Endothelial cell of umbilical vein (primary cell): ENCODE measurements around the gene ANXA2. TPM values are rescaled to one million over a fixed set of nuclear protein-coding genes. Genes with fewer than 3 reads are reported as not detected.

ENCODE experiments used
- BruUV-seq: library from RNA; stranded (reverse); fragments of 400-500 nt; replicated peaks from 2 replicates; lab custom pipeline; 2021; lab: Mats Ljungman, UMichigan
- CTCF ChIA-PET: fragments of 300-600, 350-600 bp; sonication (Branson Sonifier 250); formaldehyde crosslinking; loops from one replicate; lab custom pipeline; 2021; ENCODE audit warnings: antibody characterized with exemption, inconsistent platforms; lab: Charles Lee
- POLR2A ChIA-PET: fragments of 300-600, 350-600 bp; sonication (Branson Sonifier 250); formaldehyde crosslinking; loops from one replicate; lab custom pipeline; 2021; ENCODE audit warnings: antibody characterized with exemption, inconsistent platforms; lab: Charles Lee
- DNase-seq: peaks from one replicate; pipeline ENCODE4 v3.0.0-alpha.2; 2011; ENCODE audit warnings: low read depth, low spot score
- FAIRE-seq: peaks from 2 replicates; lab custom pipeline; 2011; peaks lifted over from hg19 to GRCh38; lab: Jason Lieb, UNC
- H2AFZ ChIP-seq: 2 replicates; pipeline ENCODE4 v1.6.0; 2012; ENCODE audit warnings: low read depth, low read length, control low read depth, inconsistent platforms
- H3K27ac ChIP-seq: 2 replicates; pipeline ENCODE4 v1.5.1; 2011; ENCODE audit warnings: low read depth, mild to moderate bottlenecking, control low read depth, low read length, moderate library complexity; ENCODE audit not compliant: insufficient read depth
- H3K27me3 ChIP-seq, 2 experiments: 2 replicates each; pipeline versions ENCODE4 v1.6.0 to v1.6.1; 2011; ENCODE audit warnings: low read length in 2 of 2, mixed read lengths in 1 of 2; ENCODE audit not compliant: control insufficient read depth in 2 of 2, insufficient read depth in 2 of 2
- H3K36me3 ChIP-seq, 2 experiments: 2 replicates in 1 of 2; 3 replicates in 1 of 2; pipeline ENCODE4 v1.5.1; 2011; ENCODE audit warnings: low read length in 2 of 2, mild to moderate bottlenecking in 1 of 2, moderate library complexity in 1 of 2; ENCODE audit not compliant: control insufficient read depth in 2 of 2, insufficient read depth in 2 of 2; ENCODE audit errors: extremely low read depth in 1 of 2
- H3K4me1 ChIP-seq: 3 replicates; pipeline ENCODE4 v1.5.1; 2011; ENCODE audit warnings: mild to moderate bottlenecking, low read length; ENCODE audit not compliant: control insufficient read depth, insufficient read depth; ENCODE audit errors: extremely low read depth
- H3K4me2 ChIP-seq: 2 replicates; pipeline ENCODE4 v1.6.1; 2011; ENCODE audit warnings: low read length, control low read depth, mixed read lengths; ENCODE audit not compliant: insufficient read depth
- H3K4me3 ChIP-seq, 3 experiments: fragments of 200-600 bp in 1 of 3; sonication (generic), shearing (Covaris generic) in 1 of 3; replicated peaks in 1 of 3; 2 replicates each; pipeline ENCODE4 v1.5.1; 2011 to 2016; ENCODE audit warnings: control low read depth in 3 of 3, low read length in 3 of 3, mild to moderate bottlenecking in 2 of 3, inconsistent platforms in 1 of 3, low read depth in 1 of 3, moderate library complexity in 1 of 3; ENCODE audit not compliant: insufficient read depth in 1 of 3
- H3K79me2 ChIP-seq: 2 replicates; pipeline ENCODE4 v1.6.0; 2012; ENCODE audit warnings: low read length, inconsistent platforms; ENCODE audit not compliant: control insufficient read depth, insufficient read depth
- H3K9ac ChIP-seq: replicated peaks from 2 replicates; pipeline ENCODE3; 2011; ENCODE audit warnings: low read length, control low read depth; ENCODE audit not compliant: insufficient read depth; ENCODE audit errors: extremely low read depth
- H3K9me1 ChIP-seq: replicated peaks from 3 replicates; pipeline ENCODE4 v1.6.0; 2011; ENCODE audit warnings: mild to moderate bottlenecking, low read length; ENCODE audit not compliant: control insufficient read depth, insufficient read depth; ENCODE audit errors: extremely low read depth
- H3K9me3 ChIP-seq: replicated peaks from 2 replicates; pipeline ENCODE4 v1.5.1; 2012; ENCODE audit warnings: low read length, inconsistent platforms; ENCODE audit not compliant: control insufficient read depth, insufficient read depth
- H4K20me1 ChIP-seq: replicated peaks from 2 replicates; pipeline ENCODE3; 2011; ENCODE audit warnings: mild to moderate bottlenecking, low read length; ENCODE audit not compliant: control insufficient read depth, insufficient read depth; ENCODE audit errors: extremely low read depth
- CTCF ChIP-seq, 2 donors: IDR thresholded peaks; 1 replicate in 1 of 2; 2 replicates in 1 of 2; pipeline ENCODE4 v1.5.1; 2011; ENCODE audit warnings: low read length in 2 of 2, mild to moderate bottlenecking in 2 of 2, moderate library complexity in 2 of 2, control low read depth in 1 of 2, inconsistent platforms in 1 of 2, low read depth in 1 of 2; ENCODE audit not compliant: insufficient read depth in 1 of 2; ENCODE audit errors: extremely low read depth in 1 of 2
- EZH2 ChIP-seq: IDR thresholded peaks from 2 replicates; pipeline ENCODE4 v1.6.1; 2012; ENCODE audit warnings: borderline replicate concordance, low read depth, mild to moderate bottlenecking, moderate library complexity, low read length, inconsistent platforms; ENCODE audit not compliant: severe bottlenecking
- FOS ChIP-seq: IDR thresholded peaks from 2 replicates; pipeline ENCODE4 v1.6.1; 2011; ENCODE audit warnings: mild to moderate bottlenecking, low read length, moderate library complexity, borderline replicate concordance; ENCODE audit not compliant: insufficient read depth
- GATA2 ChIP-seq: IDR thresholded peaks from 2 replicates; pipeline ENCODE4 v1.7.0; 2011; ENCODE audit warnings: low read depth, mild to moderate bottlenecking, moderate library complexity, mixed read lengths, low read length; ENCODE audit not compliant: insufficient read length, insufficient read depth
- JUN ChIP-seq: IDR thresholded peaks from 2 replicates; pipeline ENCODE4 v1.6.1; 2011; ENCODE audit warnings: borderline replicate concordance, low read depth; ENCODE audit not compliant: insufficient read length, insufficient read depth
- MAX ChIP-seq: IDR thresholded peaks from 2 replicates; pipeline ENCODE4 v1.6.1; 2011; ENCODE audit not compliant: insufficient read depth, insufficient read length
- MYC ChIP-seq: IDR thresholded peaks from one replicate; pipeline ENCODE4 v1.6.1; 2011; ENCODE audit warnings: mild to moderate bottlenecking, low read depth, low read length
- POLR2A ChIP-seq: IDR thresholded peaks from 2 replicates; pipeline ENCODE4 v1.6.1; 2012; ENCODE audit warnings: low read depth, mild to moderate bottlenecking, control low read depth, low read length
- POLR2AphosphoS5 ChIP-seq: IDR thresholded peaks from 2 replicates; pipeline ENCODE4 v1.6.1; 2012; ENCODE audit warnings: low read depth, mild to moderate bottlenecking, control low read depth, low read length, moderate library complexity; ENCODE audit not compliant: insufficient read depth
- dilution Hi-C: fragments of 300-500 bp; cut with MboI; formaldehyde crosslinking; loops from one replicate; pipeline ENCODE4 v1.15.0; 2019; ENCODE audit warnings: low sequenced_read_pairs; ENCODE audit not compliant: extremely low pct_ligation_motif_present
- intact Hi-C: fragments of 100-400 bp; cut with micrococcal nuclease; formaldehyde crosslinking; loops from one replicate; pipeline ENCODE4 v1.10.0; 2022
- polyA plus RNA-seq, 4 experiments: library from polyadenylated mRNA; depleted of rRNA in 3 of 4; stranded (reverse) in 3 of 4; unstranded in 1 of 4; fragments of >200 nt; gene quantifications; 2 replicates each; pipeline versions ENCODE4 v1.2.1 to v1.2.3, GENCODE V29; 2011 to 2012; ENCODE audit warnings: missing spikeins in 1 of 4
- total RNA-seq: library from RNA; stranded (reverse); gene quantifications from 2 replicates; pipeline ENCODE4 v1.2.3, GENCODE V29; 2021

Gene ANXA2
- total and polyA plus RNA-seq, 2 donors (not counting 3 experiments of a cell fraction or from before 2014, with no cell fraction given) = 2,725 to 3,299 TPM

GRCh38 chr15:60371175-60372051 lies 26.4 kb downstream of the ANXA2 start:
- H3K4me1 ChIP-seq = peaks cover 72% of the 10 kb centered on the region
- H4K20me1 ChIP-seq = no peaks in the 10 kb centered on the region
- H3K27ac ChIP-seq = peak overlapping the region; percentile 98
- FAIRE-seq (peak; percentile 100), DNase-seq (peak; percentile 99)
- intact Hi-C loops = loop anchor here (2.0 kb wide), 5 partner anchors 21 to 683 kb away; partner anchors contain the start of genes BNIP2 and ICE2
- CTCF ChIA-PET = interaction anchor here (0.8 to 2.4 kb wide), 9 partner anchors 7 to 80 kb away, joined by 3 to 17 read pairs (median 4); no protein-coding TSS in a partner anchor
- no peaks in the 10 kb centered on the region for H3K27me3 ChIP-seq
- peak overlapping the region; percentile 90 for H3K9ac ChIP-seq
- POLR2A ChIA-PET = interaction anchor here (1.1 to 2.5 kb wide), 3 partner anchors 23 to 71 kb away, joined by 3 to 27 read pairs (median 5); partner anchors contain the start of gene ANXA2
- peak overlapping the region; percentile 71 for H3K4me2 ChIP-seq
- peak overlapping the region in 1 of 3 experiments; percentile 28 for H3K4me3 ChIP-seq
- H3K9me3 ChIP-seq = no peaks in the 10 kb centered on the region
- dilution Hi-C loops = no loop called here
- no peaks in the 10 kb centered on the region for H3K9me1 ChIP-seq
- no TSS peak for BruUV-seq
- no peak for TF ChIP-seq EZH2
- peak; percentile 81 for TF ChIP-seq POLR2A
- peak; percentile 94 for TF ChIP-seq FOS
- no peak for TF ChIP-seq MAX
- peak; percentile 99 for TF ChIP-seq JUN
- peak; percentile 59 for TF ChIP-seq GATA2
- no peak for TF ChIP-seq MYC
- TF ChIP-seq CTCF (IDR thresholded peaks at IDR 0.05; ENCODE audit: extremely low read depth in 1 of 2, insufficient read depth in 1 of 2, low read depth in 1 of 2, low read length in 2 of 2) = no peak
- peak; percentile 88 for TF ChIP-seq POLR2AphosphoS5
- no peak overlapping the region for H2AFZ ChIP-seq
- H3K36me3 ChIP-seq = peaks cover 17 to 33% of the 10 kb centered on the region in 2 experiments
- peaks cover 42% of the 10 kb centered on the region for H3K79me2 ChIP-seq
